GM19452 (cell line): ENCODE measurements around the gene PCDH15.
"Not testable (repeated sequence)": the region's sequence is repeated elsewhere in the genome, so short reads cannot be mapped to it uniquely, and the experiment has no call there.

ENCODE experiments used
- ATAC-seq: cut with Tn5 transposase; IDR thresholded peaks from one replicate; pipeline ENCODE4 v1.9.1; 2021; ENCODE audit not compliant: unreplicated experiment

The PCDH15 gene

GRCh38 chr10:54576541-54576940, 224.5 kb downstream of the PCDH15 start:
- ATAC-seq: no peak

GRCh38 chr10:54559498-54559897, 241.5 kb downstream of the PCDH15 start:
- no peak for ATAC-seq

- ATAC-seq: no peak
Observed at GRCh38 chr10:54554028-54554427, 247.0 kb downstream of the PCDH15 start.

- ATAC-seq: no peak
Observed at GRCh38 chr10:54550016-54550415, 251.0 kb downstream of the PCDH15 start.

- no peak for ATAC-seq
Observed at GRCh38 chr10:54531296-54531695, 269.7 kb downstream of the PCDH15 start.

- no peak for ATAC-seq
Observed at GRCh38 chr10:54530299-54530698, 270.7 kb downstream of the PCDH15 start.

- ATAC-seq: no peak
Observed at GRCh38 chr10:54525816-54526215, 275.2 kb downstream of the PCDH15 start.

- not testable (repeated sequence) for ATAC-seq
Observed at GRCh38 chr10:54515244-54515643, 285.8 kb downstream of the PCDH15 start.

- ATAC-seq: no peak
Observed at GRCh38 chr10:54503863-54504262, 297.2 kb downstream of the PCDH15 start.

- no peak for ATAC-seq
Observed at GRCh38 chr10:54501929-54502328, 299.1 kb downstream of the PCDH15 start.

- no peak for ATAC-seq
Observed at GRCh38 chr10:54496852-54497251, 304.2 kb downstream of the PCDH15 start.

GRCh38 chr10:54487743-54488142, 313.3 kb downstream of the PCDH15 start:
- no peak for ATAC-seq

- ATAC-seq: no peak
Observed at GRCh38 chr10:54485971-54486370, 315.1 kb downstream of the PCDH15 start.

- ATAC-seq: no peak
Observed at GRCh38 chr10:54484186-54484585, 316.8 kb downstream of the PCDH15 start.

- ATAC-seq: no peak
Observed at GRCh38 chr10:54478601-54479000, 322.4 kb downstream of the PCDH15 start.

- ATAC-seq: no peak
Observed at GRCh38 chr10:54477738-54478137, 323.3 kb downstream of the PCDH15 start.

GRCh38 chr10:54470324-54470631, 330.8 kb downstream of the PCDH15 start:
- no peak for ATAC-seq

- ATAC-seq: no peak
Observed at GRCh38 chr10:54469587-54470323, 331.3 kb downstream of the PCDH15 start.

- no peak for ATAC-seq
Observed at GRCh38 chr10:54454271-54454670, 346.8 kb downstream of the PCDH15 start.

GRCh38 chr10:54449056-54449455, 352.0 kb downstream of the PCDH15 start:
- no peak for ATAC-seq

GRCh38 chr10:54444170-54444569, 356.9 kb downstream of the PCDH15 start:
- ATAC-seq: no peak

- ATAC-seq: no peak
Observed at GRCh38 chr10:54441275-54441674, 359.8 kb downstream of the PCDH15 start.

- ATAC-seq: peak; percentile 71
Observed at GRCh38 chr10:54434782-54435181, 366.2 kb downstream of the PCDH15 start.
